Endothelial cell of umbilical vein (primary cell): ENCODE measurements around the gene MAP4K1. TPM values are rescaled to one million over a fixed set of nuclear protein-coding genes. Genes with fewer than 3 reads are reported as not detected.
A peak's percentile ranks its signal among the peaks of the same experiment; 100 is the strongest.

ENCODE experiments used
- BruUV-seq: library from RNA; stranded (reverse); fragments of 400-500 nt; replicated peaks from 2 replicates; lab custom pipeline; 2021; lab: Mats Ljungman, UMichigan
- CTCF ChIA-PET: fragments of 300-600, 350-600 bp; sonication (Branson Sonifier 250); formaldehyde crosslinking; loops from one replicate; lab custom pipeline; 2021; ENCODE audit warnings: antibody characterized with exemption, inconsistent platforms; lab: Charles Lee
- POLR2A ChIA-PET: fragments of 300-600, 350-600 bp; sonication (Branson Sonifier 250); formaldehyde crosslinking; loops from one replicate; lab custom pipeline; 2021; ENCODE audit warnings: antibody characterized with exemption, inconsistent platforms; lab: Charles Lee
- DNase-seq: peaks from one replicate; pipeline ENCODE4 v3.0.0-alpha.2; 2011; ENCODE audit warnings: low read depth, low spot score
- FAIRE-seq: peaks from 2 replicates; lab custom pipeline; 2011; peaks lifted over from hg19 to GRCh38; lab: Jason Lieb, UNC
- H2AFZ ChIP-seq: 2 replicates; pipeline ENCODE4 v1.6.0; 2012; ENCODE audit warnings: low read depth, low read length, control low read depth, inconsistent platforms
- H3K27ac ChIP-seq: 2 replicates; pipeline ENCODE4 v1.5.1; 2011; ENCODE audit warnings: low read depth, mild to moderate bottlenecking, control low read depth, low read length, moderate library complexity; ENCODE audit not compliant: insufficient read depth
- H3K27me3 ChIP-seq, 2 experiments: 2 replicates each; pipeline versions ENCODE4 v1.6.0 to v1.6.1; 2011; ENCODE audit warnings: low read length in 2 of 2, mixed read lengths in 1 of 2; ENCODE audit not compliant: control insufficient read depth in 2 of 2, insufficient read depth in 2 of 2
- H3K36me3 ChIP-seq, 2 experiments: 2 replicates in 1 of 2; 3 replicates in 1 of 2; pipeline ENCODE4 v1.5.1; 2011; ENCODE audit warnings: low read length in 2 of 2, mild to moderate bottlenecking in 1 of 2, moderate library complexity in 1 of 2; ENCODE audit not compliant: control insufficient read depth in 2 of 2, insufficient read depth in 2 of 2; ENCODE audit errors: extremely low read depth in 1 of 2
- H3K4me1 ChIP-seq: 3 replicates; pipeline ENCODE4 v1.5.1; 2011; ENCODE audit warnings: mild to moderate bottlenecking, low read length; ENCODE audit not compliant: control insufficient read depth, insufficient read depth; ENCODE audit errors: extremely low read depth
- H3K4me2 ChIP-seq: 2 replicates; pipeline ENCODE4 v1.6.1; 2011; ENCODE audit warnings: low read length, control low read depth, mixed read lengths; ENCODE audit not compliant: insufficient read depth
- H3K4me3 ChIP-seq, 3 experiments: fragments of 200-600 bp in 1 of 3; sonication (generic), shearing (Covaris generic) in 1 of 3; replicated peaks in 1 of 3; 2 replicates each; pipeline ENCODE4 v1.5.1; 2011 to 2016; ENCODE audit warnings: control low read depth in 3 of 3, low read length in 3 of 3, mild to moderate bottlenecking in 2 of 3, inconsistent platforms in 1 of 3, low read depth in 1 of 3, moderate library complexity in 1 of 3; ENCODE audit not compliant: insufficient read depth in 1 of 3
- H3K79me2 ChIP-seq: 2 replicates; pipeline ENCODE4 v1.6.0; 2012; ENCODE audit warnings: low read length, inconsistent platforms; ENCODE audit not compliant: control insufficient read depth, insufficient read depth
- H3K9ac ChIP-seq: replicated peaks from 2 replicates; pipeline ENCODE3; 2011; ENCODE audit warnings: low read length, control low read depth; ENCODE audit not compliant: insufficient read depth; ENCODE audit errors: extremely low read depth
- H3K9me1 ChIP-seq: replicated peaks from 3 replicates; pipeline ENCODE4 v1.6.0; 2011; ENCODE audit warnings: mild to moderate bottlenecking, low read length; ENCODE audit not compliant: control insufficient read depth, insufficient read depth; ENCODE audit errors: extremely low read depth
- H3K9me3 ChIP-seq: replicated peaks from 2 replicates; pipeline ENCODE4 v1.5.1; 2012; ENCODE audit warnings: low read length, inconsistent platforms; ENCODE audit not compliant: control insufficient read depth, insufficient read depth
- H4K20me1 ChIP-seq: replicated peaks from 2 replicates; pipeline ENCODE3; 2011; ENCODE audit warnings: mild to moderate bottlenecking, low read length; ENCODE audit not compliant: control insufficient read depth, insufficient read depth; ENCODE audit errors: extremely low read depth
- EZH2 ChIP-seq: IDR thresholded peaks from 2 replicates; pipeline ENCODE4 v1.6.1; 2012; ENCODE audit warnings: borderline replicate concordance, low read depth, mild to moderate bottlenecking, moderate library complexity, low read length, inconsistent platforms; ENCODE audit not compliant: severe bottlenecking
- FOS ChIP-seq: IDR thresholded peaks from 2 replicates; pipeline ENCODE4 v1.6.1; 2011; ENCODE audit warnings: mild to moderate bottlenecking, low read length, moderate library complexity, borderline replicate concordance; ENCODE audit not compliant: insufficient read depth
- JUN ChIP-seq: IDR thresholded peaks from 2 replicates; pipeline ENCODE4 v1.6.1; 2011; ENCODE audit warnings: borderline replicate concordance, low read depth; ENCODE audit not compliant: insufficient read length, insufficient read depth
- MAX ChIP-seq: IDR thresholded peaks from 2 replicates; pipeline ENCODE4 v1.6.1; 2011; ENCODE audit not compliant: insufficient read depth, insufficient read length
- MYC ChIP-seq: IDR thresholded peaks from one replicate; pipeline ENCODE4 v1.6.1; 2011; ENCODE audit warnings: mild to moderate bottlenecking, low read depth, low read length
- POLR2AphosphoS5 ChIP-seq: IDR thresholded peaks from 2 replicates; pipeline ENCODE4 v1.6.1; 2012; ENCODE audit warnings: low read depth, mild to moderate bottlenecking, control low read depth, low read length, moderate library complexity; ENCODE audit not compliant: insufficient read depth
- dilution Hi-C: fragments of 300-500 bp; cut with MboI; formaldehyde crosslinking; loops from one replicate; pipeline ENCODE4 v1.15.0; 2019; ENCODE audit warnings: low sequenced_read_pairs; ENCODE audit not compliant: extremely low pct_ligation_motif_present
- intact Hi-C: fragments of 100-400 bp; cut with micrococcal nuclease; formaldehyde crosslinking; loops from one replicate; pipeline ENCODE4 v1.10.0; 2022
- polyA plus RNA-seq, 4 experiments: library from polyadenylated mRNA; depleted of rRNA in 3 of 4; stranded (reverse) in 3 of 4; unstranded in 1 of 4; fragments of >200 nt; gene quantifications; 2 replicates each; pipeline versions ENCODE4 v1.2.1 to v1.2.3, GENCODE V29; 2011 to 2012; ENCODE audit warnings: missing spikeins in 1 of 4
- total RNA-seq: library from RNA; stranded (reverse); gene quantifications from 2 replicates; pipeline ENCODE4 v1.2.3, GENCODE V29; 2021
- TF ChIP-seq, protein P1 (sequence below), 2 donors: IDR thresholded peaks; 1 replicate in 1 of 2; 2 replicates in 1 of 2; pipeline ENCODE4 v1.5.1; 2011; ENCODE audit warnings: low read length in 2 of 2, mild to moderate bottlenecking in 2 of 2, moderate library complexity in 2 of 2, control low read depth in 1 of 2, inconsistent platforms in 1 of 2, low read depth in 1 of 2; ENCODE audit not compliant: insufficient read depth in 1 of 2; ENCODE audit errors: extremely low read depth in 1 of 2

The MAP4K1 gene
- total and polyA plus RNA-seq, 2 donors (not counting 3 experiments of a cell fraction or from before 2014, with no cell fraction given) = 0.12 to 1.6 TPM

DNA sequence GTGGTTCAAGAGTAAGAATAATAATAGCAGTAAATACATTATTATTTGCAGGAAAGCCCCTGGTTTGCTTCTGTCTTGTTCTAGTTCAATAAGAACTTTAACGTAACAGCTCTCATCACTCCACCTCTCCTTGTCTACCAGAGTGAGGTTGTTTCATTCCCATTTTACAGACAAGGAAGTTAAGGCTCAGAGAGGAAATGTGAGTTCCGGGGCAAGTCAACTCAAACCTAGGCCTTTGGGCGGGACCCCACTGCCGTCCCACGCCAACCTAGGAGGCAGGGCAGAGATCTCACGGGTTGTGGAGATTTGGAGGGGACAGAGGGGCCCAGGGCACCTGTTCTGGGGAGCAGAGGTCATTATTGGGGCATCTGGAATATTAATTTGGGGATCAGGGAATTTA lies 1.5 kb downstream of the MAP4K1 start:
- no peaks in the 10 kb centered on the region for H3K9me1 ChIP-seq
- peaks cover 14% of the 10 kb centered on the region for H3K4me1 ChIP-seq
- H2AFZ ChIP-seq = no peak overlapping the region
- no peak overlapping the region for H3K4me3 ChIP-seq
- no peak overlapping the region for H3K9ac ChIP-seq
- POLR2A ChIA-PET = no interaction called here
- BruUV-seq = no TSS peak
- FAIRE-seq (peak; percentile 18), DNase-seq (no peak)
- peaks cover 14% of the 10 kb centered on the region for H3K79me2 ChIP-seq
- H3K9me3 ChIP-seq = no peaks in the 10 kb centered on the region
- H4K20me1 ChIP-seq = no peaks in the 10 kb centered on the region
- TF ChIP-seq FOS (no peak), MYC (no peak), JUN (no peak), EZH2 (no peak), MAX (no peak), POLR2AphosphoS5 (no peak)
- TF ChIP-seq, protein P1, sequence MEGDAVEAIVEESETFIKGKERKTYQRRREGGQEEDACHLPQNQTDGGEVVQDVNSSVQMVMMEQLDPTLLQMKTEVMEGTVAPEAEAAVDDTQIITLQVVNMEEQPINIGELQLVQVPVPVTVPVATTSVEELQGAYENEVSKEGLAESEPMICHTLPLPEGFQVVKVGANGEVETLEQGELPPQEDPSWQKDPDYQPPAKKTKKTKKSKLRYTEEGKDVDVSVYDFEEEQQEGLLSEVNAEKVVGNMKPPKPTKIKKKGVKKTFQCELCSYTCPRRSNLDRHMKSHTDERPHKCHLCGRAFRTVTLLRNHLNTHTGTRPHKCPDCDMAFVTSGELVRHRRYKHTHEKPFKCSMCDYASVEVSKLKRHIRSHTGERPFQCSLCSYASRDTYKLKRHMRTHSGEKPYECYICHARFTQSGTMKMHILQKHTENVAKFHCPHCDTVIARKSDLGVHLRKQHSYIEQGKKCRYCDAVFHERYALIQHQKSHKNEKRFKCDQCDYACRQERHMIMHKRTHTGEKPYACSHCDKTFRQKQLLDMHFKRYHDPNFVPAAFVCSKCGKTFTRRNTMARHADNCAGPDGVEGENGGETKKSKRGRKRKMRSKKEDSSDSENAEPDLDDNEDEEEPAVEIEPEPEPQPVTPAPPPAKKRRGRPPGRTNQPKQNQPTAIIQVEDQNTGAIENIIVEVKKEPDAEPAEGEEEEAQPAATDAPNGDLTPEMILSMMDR (IDR thresholded peaks at IDR 0.05; ENCODE audit: extremely low read depth in 1 of 2, insufficient read depth in 1 of 2, low read depth in 1 of 2, low read length in 2 of 2) = no peak
- H3K4me2 ChIP-seq = no peak overlapping the region
- no peaks in the 10 kb centered on the region for H3K27me3 ChIP-seq
- CTCF ChIA-PET = interaction anchor here (1.0 kb wide), 1 partner anchor 18 kb away, joined by 3 read pairs; no protein-coding TSS in a partner anchor
- no peaks in the 10 kb centered on the region for H3K36me3 ChIP-seq
- H3K27ac ChIP-seq = no peak overlapping the region
- dilution Hi-C loops (no loop called here), intact Hi-C loops (no loop called here)
